Fibroblast of skin of back (primary cell): ENCODE measurements around the gene MTRR.

Experiments
- DNase-seq: peaks from one replicate; pipeline ENCODE4 v3.0.0-alpha.2; 2013

Gene MTRR

GRCh38 chr5:7857926-7858632, 10.9 kb upstream of the MTRR start:
- no peak for DNase-seq

GRCh38 chr5:7866196-7866595, 2.8 kb upstream of the MTRR start:
- DNase-seq: no peak

- DNase-seq: no peak
Observed at GRCh38 chr5:7867260-7867659, 1.7 kb upstream of the MTRR start.

GRCh38 chr5:7868427-7868772, 548 bp upstream of the MTRR start:
- DNase-seq: peak; percentile 3

GRCh38 chr5:7869474-7870136, 657 bp downstream of the MTRR start:
- DNase-seq: peak; percentile 11

GRCh38 chr5:7871653-7872052, 2.7 kb downstream of the MTRR start:
- DNase-seq: no peak

GRCh38 chr5:7872517-7873130, 3.7 kb downstream of the MTRR start:
- no peak for DNase-seq

- DNase-seq: no peak
Observed at GRCh38 chr5:7873216-7873615, 4.3 kb downstream of the MTRR start.

GRCh38 chr5:7874639-7875038, 5.7 kb downstream of the MTRR start:
- no peak for DNase-seq

- no peak for DNase-seq
Observed at GRCh38 chr5:7875151-7875550, 6.2 kb downstream of the MTRR start.

GRCh38 chr5:7876867-7877266, 7.9 kb downstream of the MTRR start:
- DNase-seq: peak; percentile 65

GRCh38 chr5:7877851-7878250, 8.9 kb downstream of the MTRR start:
- DNase-seq: no peak

GRCh38 chr5:7878381-7878873, 9.5 kb downstream of the MTRR start:
- DNase-seq: no peak

GRCh38 chr5:7881091-7881490, 12.1 kb downstream of the MTRR start:
- no peak for DNase-seq

GRCh38 chr5:7881816-7882215, 12.9 kb downstream of the MTRR start:
- no peak for DNase-seq

GRCh38 chr5:7882926-7883325, 14.0 kb downstream of the MTRR start:
- no peak for DNase-seq

GRCh38 chr5:7884491-7885267, 15.7 kb downstream of the MTRR start:
- DNase-seq: no peak

GRCh38 chr5:7886849-7887475, 18.0 kb downstream of the MTRR start:
- DNase-seq: peak; percentile 68

- DNase-seq: no peak
Observed at GRCh38 chr5:7888901-7889300, 20.0 kb downstream of the MTRR start.

- DNase-seq: no peak
Observed at GRCh38 chr5:7894439-7894838, 25.5 kb downstream of the MTRR start.

- no peak for DNase-seq
Observed at GRCh38 chr5:7894860-7895259, 25.9 kb downstream of the MTRR start.

GRCh38 chr5:7897014-7897600, 28.2 kb downstream of the MTRR start:
- DNase-seq: peak; percentile 58
